Adrenal gland (tissue), 5 donors: Measurements from ENCODE around the gene LOXL1.

Source experiments
- POLR2A ChIP-seq, 2 donors: fragments of 450-650 bp; IDR thresholded peaks; one replicate each; pipeline ENCODE4 v1.6.1; 2017; ENCODE audit warnings: antibody characterized with exemption in 2 of 2, mild to moderate bottlenecking in 2 of 2, moderate library complexity in 1 of 2
- TF ChIP-seq, protein P1 (sequence below), 6 experiments: fragments of 450-650 bp in 4 of 6; fragments of 200-600 bp in 2 of 6; sonication (generic) in 1 of 6; IDR thresholded peaks; 1 replicate in 5 of 6; 2 replicates in 1 of 6; pipeline versions ENCODE4 v1.5.1 to v1.8.0; 2016 to 2021; ENCODE audit warnings: antibody characterized with exemption in 6 of 6, mild to moderate bottlenecking in 2 of 6, moderate library complexity in 1 of 6
- donor health status: DM: no; HTN: no; CAD: no.

DNA sequence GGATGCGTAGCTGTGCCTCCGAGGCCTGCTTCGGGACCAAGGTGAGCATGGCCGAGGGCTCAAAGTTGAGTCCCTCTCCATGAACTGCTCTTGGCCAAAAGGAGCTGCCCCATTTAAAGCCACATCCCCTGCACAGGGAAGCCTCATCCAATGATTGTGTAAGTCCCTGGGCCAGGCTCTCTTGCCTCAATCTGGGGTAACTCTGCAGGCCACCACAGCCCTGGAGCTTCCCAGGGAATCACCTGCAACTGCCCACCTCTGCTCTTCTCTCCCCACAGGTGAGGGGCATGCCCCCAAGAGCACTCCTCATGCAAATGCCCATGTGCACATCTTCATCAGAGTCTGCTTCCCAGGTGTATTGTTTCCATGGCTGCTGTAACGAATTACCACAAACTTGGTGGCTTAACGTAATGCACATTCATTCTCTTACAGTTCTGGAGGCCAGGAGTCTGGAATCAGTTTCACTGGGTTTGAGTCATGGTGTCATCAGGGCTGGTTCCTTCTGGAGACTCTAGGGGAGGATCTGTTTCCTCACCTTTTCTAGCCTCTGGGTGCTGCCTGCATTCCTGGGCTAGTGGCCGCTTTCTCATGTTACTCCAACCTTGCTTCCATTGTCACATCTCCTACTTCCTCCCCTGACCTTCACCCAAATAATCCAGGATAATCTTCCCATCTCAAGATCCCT is 25.0 kb upstream of the LOXL1 start:
- TF ChIP-seq, protein P1, sequence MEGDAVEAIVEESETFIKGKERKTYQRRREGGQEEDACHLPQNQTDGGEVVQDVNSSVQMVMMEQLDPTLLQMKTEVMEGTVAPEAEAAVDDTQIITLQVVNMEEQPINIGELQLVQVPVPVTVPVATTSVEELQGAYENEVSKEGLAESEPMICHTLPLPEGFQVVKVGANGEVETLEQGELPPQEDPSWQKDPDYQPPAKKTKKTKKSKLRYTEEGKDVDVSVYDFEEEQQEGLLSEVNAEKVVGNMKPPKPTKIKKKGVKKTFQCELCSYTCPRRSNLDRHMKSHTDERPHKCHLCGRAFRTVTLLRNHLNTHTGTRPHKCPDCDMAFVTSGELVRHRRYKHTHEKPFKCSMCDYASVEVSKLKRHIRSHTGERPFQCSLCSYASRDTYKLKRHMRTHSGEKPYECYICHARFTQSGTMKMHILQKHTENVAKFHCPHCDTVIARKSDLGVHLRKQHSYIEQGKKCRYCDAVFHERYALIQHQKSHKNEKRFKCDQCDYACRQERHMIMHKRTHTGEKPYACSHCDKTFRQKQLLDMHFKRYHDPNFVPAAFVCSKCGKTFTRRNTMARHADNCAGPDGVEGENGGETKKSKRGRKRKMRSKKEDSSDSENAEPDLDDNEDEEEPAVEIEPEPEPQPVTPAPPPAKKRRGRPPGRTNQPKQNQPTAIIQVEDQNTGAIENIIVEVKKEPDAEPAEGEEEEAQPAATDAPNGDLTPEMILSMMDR (IDR thresholded peaks at IDR 0.05): no peak
- TF ChIP-seq POLR2A (IDR thresholded peaks at IDR 0.05): no peak
